Measurements from ENCODE around the gene RBFOX1.

The RBFOX1 gene

GRCh38 chr16:7334801-7335560, 2.3 kb downstream of the RBFOX1 start:
- DNase-seq (ENCODE audit: low read depth in 1 of 2, low spot score in 1 of 2), result no peak

DNA sequence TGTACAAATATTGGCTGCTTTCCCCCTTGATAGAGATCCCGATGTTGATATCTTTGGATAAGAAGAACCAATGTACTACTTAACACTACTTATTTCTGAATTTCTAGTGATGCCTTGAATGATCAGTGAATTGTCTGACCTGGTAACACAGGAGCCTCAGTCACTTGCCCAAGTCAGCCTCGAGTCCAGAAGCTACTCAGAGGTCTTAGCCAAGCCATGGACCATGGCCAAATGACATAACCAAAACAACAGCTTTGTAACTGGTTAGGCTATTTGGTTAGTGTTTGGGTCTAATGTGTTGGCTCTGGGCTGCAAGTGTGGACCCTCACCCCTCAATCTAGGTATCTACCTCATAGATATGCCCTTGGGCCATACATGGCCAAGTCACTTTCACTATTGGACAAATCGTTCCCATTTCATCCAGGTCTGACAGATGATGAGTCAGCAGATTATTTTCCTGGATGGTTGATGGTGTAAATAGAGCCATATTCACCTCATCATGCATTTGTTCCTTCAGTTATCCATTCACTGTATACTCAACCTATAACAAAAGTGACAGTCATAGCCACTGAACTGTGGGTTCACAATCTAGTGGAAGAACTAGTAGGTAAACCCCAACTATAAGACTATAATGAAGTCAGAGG, 3.5 kb downstream of the RBFOX1 start:
- no peak for DNase-seq (ENCODE audit: low read depth in 1 of 2, low spot score in 1 of 2)

DNA sequence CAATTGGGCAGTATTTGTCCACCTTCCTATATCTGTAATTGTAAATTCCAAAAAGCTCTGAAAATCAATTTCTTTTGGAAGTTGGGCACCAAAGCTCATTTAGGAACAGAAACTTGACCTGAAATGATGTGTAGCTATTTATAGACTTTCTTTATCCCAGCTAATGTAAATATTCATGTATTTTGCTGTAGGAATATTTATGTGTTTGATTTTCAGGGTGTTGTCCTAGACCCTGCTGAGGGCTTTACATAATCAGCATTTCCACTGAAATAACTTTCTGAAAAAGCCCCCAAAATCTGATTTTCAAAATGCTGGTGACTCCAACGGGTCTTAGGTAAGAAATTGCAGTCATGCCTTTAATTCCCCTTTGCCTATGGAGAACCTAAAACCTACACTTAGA, 4.1 kb downstream of the RBFOX1 start:
- no peak for DNase-seq (ENCODE audit: low read depth in 1 of 2, low spot score in 1 of 2)

GRCh38 chr16:7338826-7339225, 6.2 kb downstream of the RBFOX1 start:
- DNase-seq (ENCODE audit: low read depth in 1 of 2, low spot score in 1 of 2), result no peak

DNA sequence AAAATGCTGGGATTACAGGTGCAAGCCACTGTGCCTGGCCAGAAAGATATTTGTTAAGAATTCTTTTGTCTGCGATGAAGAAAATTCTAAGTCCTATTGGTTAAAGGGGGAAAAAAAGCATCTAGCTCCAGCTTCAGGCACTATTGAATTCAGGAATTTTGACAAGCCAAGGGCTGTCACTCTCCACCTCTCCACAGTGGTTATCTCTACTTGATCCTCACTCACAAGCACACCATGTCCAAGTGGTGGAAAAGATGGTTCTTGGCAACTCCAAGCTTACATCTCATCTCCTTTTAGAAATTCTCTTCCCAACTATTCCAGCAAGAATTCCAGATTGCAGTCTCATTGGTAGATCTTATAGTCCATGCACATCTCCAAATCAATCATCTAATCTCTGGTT, 7.1 kb downstream of the RBFOX1 start:
- DNase-seq (ENCODE audit: low read depth in 1 of 2, low spot score in 1 of 2), result no peak

GRCh38 chr16:7340938-7341337, 8.3 kb downstream of the RBFOX1 start:
- DNase-seq (ENCODE audit: low read depth in 1 of 2, low spot score in 1 of 2), result no peak

DNA sequence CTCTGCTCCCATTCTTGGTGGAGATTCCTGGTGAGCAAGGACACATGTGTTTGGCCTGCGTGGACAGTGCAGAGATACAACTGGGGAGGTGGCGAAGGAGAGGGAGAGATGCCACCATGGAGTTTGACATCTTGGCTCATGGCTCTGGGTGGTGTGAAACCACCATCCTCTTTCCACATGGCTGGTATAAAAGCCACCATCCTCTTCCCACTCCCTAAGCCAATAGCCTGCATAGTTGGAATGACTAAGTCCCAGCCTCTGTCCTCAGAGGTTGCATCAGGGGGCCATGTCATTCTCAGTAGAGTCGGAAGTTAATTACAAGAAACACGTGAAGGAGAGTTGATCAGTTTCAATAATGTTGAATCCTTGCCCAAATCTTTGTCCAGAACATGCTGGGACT, 10.0 kb downstream of the RBFOX1 start:
- no peak for DNase-seq (ENCODE audit: low read depth in 1 of 2, low spot score in 1 of 2)

- no peak for DNase-seq (ENCODE audit: low read depth in 1 of 2, low spot score in 1 of 2)
These were observed 10.6 kb downstream of the RBFOX1 start for GRCh38 chr16:7343243-7343642.

DNA sequence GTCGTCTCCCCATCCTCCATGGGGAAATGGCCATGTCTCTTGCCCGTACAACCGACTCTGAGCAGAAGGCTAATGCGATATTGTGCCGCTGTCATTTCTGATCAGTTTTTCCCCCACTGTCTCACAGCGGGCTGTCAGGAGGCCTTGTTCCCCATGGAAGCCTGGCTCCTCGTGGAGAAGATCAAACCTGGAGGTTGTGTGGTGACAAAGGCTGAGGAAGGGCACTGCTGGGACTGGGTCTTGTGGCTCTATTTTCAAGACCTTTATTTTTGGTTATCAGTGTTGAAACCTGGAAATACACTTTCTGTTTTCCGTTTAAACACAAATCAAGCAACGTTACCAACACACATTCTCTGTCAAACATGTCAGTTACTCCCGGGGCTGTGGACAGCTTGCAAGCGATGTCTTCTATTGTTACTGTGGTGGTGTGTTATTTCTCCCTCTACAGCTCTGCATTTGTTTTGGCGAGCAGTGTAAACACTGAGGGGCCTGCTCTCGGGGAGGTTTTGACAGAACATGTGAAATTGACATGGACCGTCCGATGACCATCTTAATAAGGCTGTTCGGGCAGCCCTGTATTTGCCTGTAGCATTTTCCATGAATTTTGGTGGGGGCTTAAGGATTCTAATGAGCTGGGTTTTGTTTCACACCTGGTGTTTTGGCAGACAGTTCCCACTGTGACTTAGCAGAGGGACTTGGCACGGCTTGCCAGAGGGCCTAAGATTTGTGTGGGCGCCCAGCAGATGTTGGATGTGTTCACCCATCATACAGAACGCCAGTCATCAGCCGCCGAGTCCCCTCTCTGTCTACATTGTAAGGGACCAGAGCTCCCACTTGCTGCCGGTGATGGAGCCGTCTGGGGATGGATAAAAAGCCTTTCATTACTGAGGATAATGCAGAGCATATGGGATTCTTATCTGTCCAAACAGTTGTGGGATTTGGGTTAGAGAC, 12.5 kb downstream of the RBFOX1 start:
- DNase-seq (ENCODE audit: low read depth in 1 of 2, low spot score in 1 of 2), result no peak

GRCh38 chr16:7350806-7351205, 18.2 kb downstream of the RBFOX1 start:
- DNase-seq (ENCODE audit: low read depth in 1 of 2, low spot score in 1 of 2), result no peak

GRCh38 chr16:7351610-7352510, 19.2 kb downstream of the RBFOX1 start:
- DNase-seq (ENCODE audit: low read depth in 1 of 2, low spot score in 1 of 2), result no peak

- no peak for DNase-seq (ENCODE audit: low read depth in 1 of 2, low spot score in 1 of 2)
These were observed 23.1 kb downstream of the RBFOX1 start for GRCh38 chr16:7355758-7356157.

GRCh38 chr16:7361416-7362129, 28.9 kb downstream of the RBFOX1 start:
- no peak for DNase-seq (ENCODE audit: low read depth in 1 of 2, low spot score in 1 of 2)

DNA sequence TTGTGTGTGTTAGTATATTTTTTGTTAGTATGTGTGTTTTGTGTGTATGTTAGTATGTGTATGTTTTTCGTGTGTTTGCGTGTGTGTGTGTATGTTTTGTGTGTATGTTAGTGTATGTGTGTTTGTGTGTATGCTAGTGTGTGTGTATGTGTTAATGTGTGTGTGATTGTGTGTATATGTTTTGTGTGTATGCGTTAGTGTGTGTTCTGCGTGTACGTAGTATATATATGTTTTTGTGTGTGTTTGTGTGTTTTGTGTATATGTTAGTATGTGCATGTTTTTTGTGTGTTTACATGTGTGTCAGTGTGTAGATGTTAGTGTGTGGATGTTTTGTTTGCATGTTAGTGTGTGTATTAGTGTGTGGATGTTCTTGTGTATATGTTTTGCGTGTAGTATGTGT, 29.6 kb downstream of the RBFOX1 start:
- DNase-seq (ENCODE audit: low read depth in 1 of 2, low spot score in 1 of 2), result no peak

- DNase-seq (ENCODE audit: low read depth in 1 of 2, low spot score in 1 of 2), result no peak
These were observed 31.1 kb downstream of the RBFOX1 start for GRCh38 chr16:7363422-7364417.

DNA sequence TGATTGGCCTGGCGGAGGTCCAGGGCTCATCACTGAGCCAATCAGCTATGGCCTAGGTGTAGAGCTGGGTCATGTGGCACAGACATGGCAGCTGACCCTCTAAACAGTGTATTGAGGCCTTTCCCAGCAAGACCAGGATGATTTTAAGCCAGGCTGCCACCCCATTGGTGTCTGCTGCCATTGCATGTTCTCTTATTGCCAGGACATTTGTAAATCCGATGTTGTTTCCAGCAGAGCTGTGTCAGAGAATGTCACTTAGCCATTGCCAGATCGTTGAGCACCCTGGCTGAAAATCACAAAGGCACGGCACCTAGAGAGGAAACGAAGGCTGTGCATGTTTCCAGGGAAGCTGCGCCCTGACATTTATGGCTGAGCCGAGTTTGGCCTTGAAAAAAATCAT, 33.4 kb downstream of the RBFOX1 start:
- no peak for DNase-seq (ENCODE audit: low read depth in 1 of 2, low spot score in 1 of 2)

GRCh38 chr16:7366993-7367880, 34.6 kb downstream of the RBFOX1 start:
- DNase-seq (ENCODE audit: low read depth in 1 of 2, low spot score in 1 of 2), result no peak

GRCh38 chr16:7369204-7369603, 36.6 kb downstream of the RBFOX1 start:
- DNase-seq (ENCODE audit: low read depth in 1 of 2, low spot score in 1 of 2), result no peak

All from activated T-helper 1 cell treated with anti-CD3 and anti-CD28 coated beads, Interleukin-2, amount 50 U/mL, for 16 hours (primary cell).